IPS DF 4.7 (cell line): ENCODE data around the gene CCPG1.

ENCODE experiments used
- DNase-seq: peaks from one replicate; pipeline ENCODE4 v3.0.0-alpha.2; 2013; ENCODE audit warnings: low spot score; ENCODE audit errors: extremely low read depth

CCPG1 gene

GRCh38 chr15:55319537-55320237, 88.5 kb downstream of the CCPG1 start:
- DNase-seq = no peak

GRCh38 chr15:55318588-55319494, 89.3 kb downstream of the CCPG1 start, which contains the start of the genes PIGB and PIGBOS1:
Gene PIGB (plus strand): TSS chr15:55319222. CDS start chr15:55319251, 29 bp downstream.
Gene PIGBOS1 (minus strand): TSS chr15:55319123. CDS start chr15:55317792, 1,331 bp downstream.
- DNase-seq = no peak
